Measurements from ENCODE around the gene ACER3.

The ACER3 gene

GRCh38 chr11:77030834-77031414 lies 170.2 kb downstream of the ACER3 start:
- Histone ChIP-seq H3K4me1 (ENCODE audit: control insufficient read depth in 1 of 2, insufficient read depth in 1 of 2, low read depth in 1 of 2, low read length in 1 of 2) (peaks cover 20 to 22% of the 10 kb centered on the region in 2 experiments), H3K27ac (no peak overlapping the region), H3K4me3 (ENCODE audit: low read depth in 1 of 2, low read length in 1 of 2) (no peak overlapping the region), H3K27me3 (peaks cover 25% of the 10 kb centered on the region), H3K36me3 (no peaks in the 10 kb centered on the region), H3K9me3 (no peaks in the 10 kb centered on the region)
- TF ChIP-seq CTCF (IDR thresholded peaks at IDR 0.05), result no peak

GRCh38 chr11:77031599-77031998 lies 170.9 kb downstream of the ACER3 start:
- Histone ChIP-seq H3K27me3 (peaks cover 31% of the 10 kb centered on the region), H3K9me3 (no peaks in the 10 kb centered on the region), H3K27ac (no peak overlapping the region), H3K4me3 (ENCODE audit: low read depth in 1 of 2, low read length in 1 of 2) (no peak overlapping the region), H3K36me3 (no peaks in the 10 kb centered on the region), H3K4me1 (ENCODE audit: control insufficient read depth in 1 of 2, insufficient read depth in 1 of 2, low read depth in 1 of 2, low read length in 1 of 2) (peaks cover 22 to 24% of the 10 kb centered on the region in 2 experiments)
- TF ChIP-seq CTCF (IDR thresholded peaks at IDR 0.05), result no peak

GRCh38 chr11:77035039-77035438 lies 174.3 kb downstream of the ACER3 start:
- H3K27ac ChIP-seq, result no peak overlapping the region
- TF ChIP-seq CTCF (IDR thresholded peaks at IDR 0.05), result no peak
- no peak overlapping the region for H3K4me3 ChIP-seq (ENCODE audit: low read depth in 1 of 2, low read length in 1 of 2)
- H3K4me1 ChIP-seq (ENCODE audit: control insufficient read depth in 1 of 2, insufficient read depth in 1 of 2, low read depth in 1 of 2, low read length in 1 of 2), result peaks cover 30 to 31% of the 10 kb centered on the region in 2 experiments
- no peaks in the 10 kb centered on the region for H3K9me3 ChIP-seq
- no peaks in the 10 kb centered on the region for H3K36me3 ChIP-seq
- peaks cover 52% of the 10 kb centered on the region for H3K27me3 ChIP-seq

GRCh38 chr11:77035580-77035979 lies 174.9 kb downstream of the ACER3 start:
- H3K27ac ChIP-seq, result no peak overlapping the region
- peaks cover 30 to 33% of the 10 kb centered on the region in 2 experiments for H3K4me1 ChIP-seq (ENCODE audit: control insufficient read depth in 1 of 2, insufficient read depth in 1 of 2, low read depth in 1 of 2, low read length in 1 of 2)
- H3K36me3 ChIP-seq, result no peaks in the 10 kb centered on the region
- H3K4me3 ChIP-seq (ENCODE audit: low read depth in 1 of 2, low read length in 1 of 2), result no peak overlapping the region
- H3K9me3 ChIP-seq, result no peaks in the 10 kb centered on the region
- H3K27me3 ChIP-seq, result peaks cover 52% of the 10 kb centered on the region
- no peak for TF ChIP-seq CTCF (IDR thresholded peaks at IDR 0.05)

- TF ChIP-seq CTCF (IDR thresholded peaks at IDR 0.05), result no peak
- Histone ChIP-seq H3K4me1 (ENCODE audit: control insufficient read depth in 1 of 2, insufficient read depth in 1 of 2, low read depth in 1 of 2, low read length in 1 of 2) (peaks cover 30 to 33% of the 10 kb centered on the region in 2 experiments), H3K27me3 (peaks cover 52% of the 10 kb centered on the region), H3K36me3 (no peaks in the 10 kb centered on the region), H3K27ac (no peak overlapping the region), H3K9me3 (no peaks in the 10 kb centered on the region), H3K4me3 (ENCODE audit: low read depth in 1 of 2, low read length in 1 of 2) (no peak overlapping the region)
Measured at GRCh38 chr11:77036398-77036797, 175.7 kb downstream of the ACER3 start.
